GF-D8 (cell line): Measurements from ENCODE around the gene CHD9.
A peak's percentile ranks its signal among the peaks of the same experiment; 100 is the strongest.
"Not testable (repeated sequence)": the region's sequence is repeated elsewhere in the genome, so short reads cannot be mapped to it uniquely, and the experiment has no call there.

Experiments used
- DNase-seq: peaks from one replicate; lab custom pipeline; 2025; lab: John Stamatoyannopoulos, UW

CHD9 gene

DNA sequence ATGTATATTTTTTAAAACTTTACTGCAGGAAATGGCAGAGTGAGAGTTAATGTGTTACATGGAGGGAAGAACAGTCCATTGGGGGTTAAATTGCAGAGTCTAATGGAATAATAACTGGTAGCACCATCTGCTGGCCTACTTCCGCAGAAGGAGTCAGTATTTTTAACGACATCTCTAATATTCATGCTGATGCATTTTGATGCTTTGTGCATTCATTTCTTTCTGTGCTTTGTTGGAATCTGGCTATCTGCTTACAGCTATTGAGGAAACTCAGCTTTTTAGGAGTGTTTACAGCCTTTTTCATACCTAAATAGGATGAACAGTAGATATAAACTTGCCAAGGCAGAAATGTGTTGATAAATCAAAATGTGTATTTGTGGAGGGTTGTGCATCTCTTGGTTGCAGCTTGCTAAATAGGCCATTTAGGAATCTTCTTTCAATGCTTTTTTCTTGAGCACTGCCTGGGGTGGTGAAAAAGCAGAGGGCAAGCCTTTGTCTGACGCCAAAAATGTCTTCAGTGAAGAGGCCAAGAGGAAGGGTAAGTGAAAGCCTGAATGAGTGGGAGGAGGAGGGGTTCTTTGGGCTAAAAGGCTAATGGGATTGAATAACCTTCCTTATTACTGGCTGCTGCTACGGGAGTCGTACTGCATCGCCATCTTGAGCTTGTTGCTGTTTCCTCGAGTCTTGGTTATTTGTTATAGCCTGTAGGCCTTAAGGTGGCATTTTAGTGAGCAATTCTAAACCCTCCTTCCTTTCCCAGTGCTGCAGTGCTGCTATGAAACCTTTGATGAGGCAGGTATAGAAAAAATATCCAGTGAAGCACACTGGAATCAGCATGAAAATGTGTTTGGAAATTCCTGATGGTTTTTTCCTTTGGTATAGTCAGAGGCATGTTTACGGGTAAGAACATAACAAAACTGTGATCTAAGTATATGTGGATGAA, 153.3 kb downstream of the CHD9 start:
- DNase-seq = peak; percentile 90

DNA sequence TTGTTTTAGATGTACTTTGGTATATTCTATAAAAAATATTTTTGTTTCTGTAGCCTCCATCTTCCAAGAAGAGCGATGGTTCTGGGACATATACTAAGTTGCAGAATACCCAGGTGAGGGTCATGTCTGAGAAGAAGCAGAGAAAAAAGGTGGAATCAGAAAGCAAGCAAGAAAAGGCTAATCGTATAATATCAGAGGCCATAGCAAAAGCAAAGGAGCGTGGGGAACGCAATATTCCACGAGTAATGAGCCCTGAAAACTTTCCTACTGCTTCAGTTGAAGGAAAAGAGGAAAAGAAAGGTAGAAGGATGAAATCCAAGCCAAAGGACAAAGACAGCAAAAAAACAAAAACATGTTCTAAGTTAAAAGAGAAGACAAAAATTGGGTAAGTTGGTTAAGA, 154.6 kb downstream of the CHD9 start:
- no peak for DNase-seq

- no peak for DNase-seq
Observed at GRCh38 chr16:53209877-53210276, 155.1 kb downstream of the CHD9 start.

DNA sequence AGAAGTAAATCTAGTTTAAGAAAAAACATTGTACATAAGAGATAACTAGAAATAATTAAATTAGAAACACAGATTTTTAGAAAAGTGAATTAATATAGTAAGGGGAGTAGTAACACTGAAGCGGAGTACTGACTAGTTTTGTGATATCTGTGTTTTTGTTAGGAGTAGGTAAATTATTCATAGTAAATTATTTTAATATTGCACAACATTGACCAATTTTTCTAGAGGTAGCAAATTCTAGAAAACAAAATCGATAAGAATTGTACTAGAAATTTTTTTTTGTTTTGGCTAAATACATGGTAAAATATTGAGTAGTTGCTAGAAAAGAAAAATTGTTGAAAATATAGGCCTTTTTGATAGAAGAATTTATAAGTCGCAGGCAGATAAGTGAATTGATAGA, 156.5 kb downstream of the CHD9 start:
- DNase-seq = no peak

- no peak for DNase-seq
Observed at GRCh38 chr16:53212893-53213223, 158.1 kb downstream of the CHD9 start.

- no peak for DNase-seq
Observed at GRCh38 chr16:53213542-53213941, 158.8 kb downstream of the CHD9 start.

GRCh38 chr16:53216798-53217197, 162.0 kb downstream of the CHD9 start:
- peak; percentile 67 for DNase-seq

DNA sequence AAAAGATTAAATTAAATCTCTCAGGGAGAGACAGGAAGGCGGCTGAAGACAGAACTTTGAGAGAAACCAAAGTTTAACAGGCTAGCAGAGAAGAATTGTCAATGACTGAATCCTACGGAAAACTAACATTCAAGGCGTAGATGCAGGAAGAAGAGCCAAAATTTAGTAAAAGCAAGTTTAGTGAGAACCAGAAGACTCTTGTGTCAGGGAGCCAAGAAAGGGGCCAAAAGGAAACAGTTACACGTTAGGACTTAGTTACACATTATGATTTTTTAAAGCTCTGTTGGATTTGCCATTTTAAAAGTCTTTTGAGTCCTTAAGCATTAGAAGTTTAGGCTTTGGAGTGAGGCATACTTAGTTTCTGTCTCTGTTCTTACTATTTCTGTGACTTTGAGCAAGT, 164.6 kb downstream of the CHD9 start:
- DNase-seq = no peak

DNA sequence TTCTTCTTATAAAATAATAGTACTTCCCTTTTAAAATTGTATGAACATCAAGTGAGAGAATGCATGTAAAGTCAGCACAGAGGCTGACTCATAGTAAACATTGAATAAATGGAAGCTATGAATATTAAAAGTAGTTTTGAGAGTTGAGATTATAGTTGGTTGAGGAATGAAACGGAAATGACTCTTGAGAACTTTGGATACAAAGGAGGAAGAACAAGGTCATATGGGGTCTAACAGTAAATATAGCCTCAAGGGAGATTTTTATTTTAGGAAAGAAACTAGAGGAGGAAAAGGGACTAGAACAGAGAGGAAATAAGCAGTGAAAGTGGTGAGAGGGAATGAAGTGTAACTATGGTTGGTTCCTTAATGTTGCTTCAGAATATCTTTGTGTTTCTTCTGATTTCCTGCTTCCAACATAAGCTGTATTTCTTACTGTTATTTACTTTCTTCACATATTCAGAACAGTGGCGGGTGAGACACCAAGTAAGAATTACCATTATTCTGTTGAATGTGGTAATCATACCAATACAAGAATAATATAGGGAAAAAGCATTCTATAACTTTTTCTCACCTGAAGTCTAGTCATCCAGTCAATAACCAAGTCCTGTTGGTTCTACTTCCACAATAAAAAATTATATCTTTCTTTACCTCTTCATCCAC, 165.1 kb downstream of the CHD9 start:
- no peak for DNase-seq

- DNase-seq = no peak
Observed at GRCh38 chr16:53220585-53220984, 165.8 kb downstream of the CHD9 start.

GRCh38 chr16:53224951-53225533, 170.3 kb downstream of the CHD9 start:
- DNase-seq = peak; percentile 71

DNA sequence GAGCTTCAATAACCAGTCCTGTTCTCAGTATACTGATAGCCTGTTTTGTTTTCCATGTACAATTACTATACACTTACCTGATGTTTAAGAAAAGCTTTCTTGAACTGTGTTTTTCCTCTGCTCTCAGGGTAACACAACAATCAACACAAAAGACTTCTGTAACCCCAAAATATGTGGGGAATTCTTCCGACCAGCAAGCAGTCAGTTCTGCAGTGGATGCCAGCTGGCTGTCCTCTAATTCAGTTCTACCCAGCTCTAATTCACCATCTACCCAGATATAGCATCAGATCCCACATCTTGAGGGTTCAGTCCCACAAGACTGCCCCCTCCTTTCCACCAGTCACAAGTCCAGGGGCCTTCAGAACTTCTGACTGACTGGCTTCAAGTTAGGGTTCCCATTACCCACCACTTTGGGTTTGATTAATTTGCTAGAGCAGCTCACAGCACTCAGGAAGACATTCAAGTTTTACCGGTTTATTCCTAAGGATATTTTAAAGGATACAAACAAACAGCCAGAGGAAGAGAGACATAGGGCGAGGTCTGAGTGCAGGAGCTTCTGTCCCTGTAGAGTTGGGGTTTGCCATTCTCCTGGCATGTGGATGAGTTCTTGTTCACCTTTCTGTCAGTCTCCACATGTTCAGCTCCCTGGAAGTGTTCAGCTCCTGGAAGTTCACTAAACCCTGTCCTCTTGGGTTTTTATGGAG, 178.2 kb downstream of the CHD9 start:
- no peak for DNase-seq

GRCh38 chr16:53234836-53235235, 180.0 kb downstream of the CHD9 start:
- DNase-seq = no peak

- no peak for DNase-seq
Observed at GRCh38 chr16:53235851-53236250, 181.1 kb downstream of the CHD9 start.

- no peak for DNase-seq
Observed at GRCh38 chr16:53249331-53249730, 194.5 kb downstream of the CHD9 start.

DNA sequence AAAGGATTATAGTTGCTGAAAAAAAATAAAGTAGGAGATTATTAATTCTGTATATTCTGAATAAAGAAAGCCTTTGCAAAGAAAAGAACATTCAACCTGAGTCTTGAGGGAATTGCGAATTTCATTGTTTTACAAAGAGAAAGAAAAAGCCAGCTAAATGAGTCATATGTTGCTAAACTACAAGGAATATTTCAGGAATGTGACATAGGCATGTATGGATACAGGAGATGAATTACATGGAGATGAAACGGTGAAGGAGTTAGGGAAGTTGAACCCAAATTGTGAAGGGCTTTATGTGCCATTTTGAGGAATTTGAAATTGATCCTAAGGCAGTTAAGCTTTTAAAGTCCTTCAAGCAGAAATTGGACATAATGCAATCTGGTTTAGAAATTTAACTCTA, 202.2 kb downstream of the CHD9 start:
- no peak for DNase-seq

DNA sequence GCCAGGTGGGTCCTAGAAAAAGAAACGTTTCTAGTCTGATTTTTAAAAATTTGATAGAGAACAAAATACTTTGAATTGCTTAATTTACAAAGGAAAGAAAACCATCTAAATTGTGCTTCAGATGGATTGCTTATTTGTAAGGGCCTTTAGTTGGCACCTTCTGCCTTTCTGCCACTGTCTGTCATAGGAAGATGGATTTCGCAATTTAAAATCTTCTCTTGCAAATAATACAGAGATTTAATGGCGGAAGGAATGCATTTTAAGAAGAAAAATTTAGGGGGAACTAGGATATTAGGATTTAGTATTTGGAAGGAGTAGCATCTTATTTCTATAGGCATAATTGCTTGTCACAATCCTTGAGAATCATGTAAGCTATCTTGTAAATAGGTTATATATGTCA, 204.0 kb downstream of the CHD9 start:
- DNase-seq = no peak

DNA sequence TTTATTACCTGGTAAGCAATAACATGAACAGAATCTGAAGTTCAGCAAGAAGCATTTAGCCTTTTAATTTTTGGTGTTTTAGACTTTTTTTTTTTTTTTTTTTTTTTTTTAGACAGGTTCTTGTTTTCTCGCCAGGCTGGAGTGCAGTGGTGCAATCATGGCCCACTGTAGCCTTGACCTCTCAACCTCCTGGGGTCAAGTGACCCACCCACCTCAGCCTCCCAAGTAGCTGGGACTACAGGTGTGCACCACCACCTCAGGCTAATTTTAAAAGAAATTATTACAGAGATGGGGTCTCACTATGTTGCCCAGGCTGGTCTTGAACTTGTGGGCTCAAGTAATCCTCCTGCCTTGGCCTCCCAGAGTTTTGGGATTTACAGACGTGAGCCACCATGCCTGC, 206.5 kb downstream of the CHD9 start:
- DNase-seq = no peak

DNA sequence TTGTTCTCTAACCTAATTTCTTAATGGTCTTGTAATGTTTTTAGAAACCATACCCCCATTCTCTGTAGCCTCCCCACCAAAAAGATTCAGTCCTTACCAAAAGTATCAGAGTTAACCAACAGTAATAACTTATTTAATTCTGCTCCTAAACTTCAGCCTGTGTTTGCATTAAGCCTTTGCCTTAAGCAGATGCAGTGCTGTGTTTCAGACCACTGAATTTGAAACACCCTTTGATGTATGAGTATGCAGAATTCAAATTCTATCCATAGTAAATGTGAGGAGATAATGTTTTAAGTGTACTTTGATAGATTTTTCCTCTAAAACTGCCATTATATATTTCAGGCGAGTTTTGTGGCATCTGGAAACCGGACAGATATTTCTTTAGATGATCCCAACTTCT, 207.9 kb downstream of the CHD9 start:
- DNase-seq = no peak

- no peak for DNase-seq
Observed at GRCh38 chr16:53266156-53266555, 211.4 kb downstream of the CHD9 start.

DNA sequence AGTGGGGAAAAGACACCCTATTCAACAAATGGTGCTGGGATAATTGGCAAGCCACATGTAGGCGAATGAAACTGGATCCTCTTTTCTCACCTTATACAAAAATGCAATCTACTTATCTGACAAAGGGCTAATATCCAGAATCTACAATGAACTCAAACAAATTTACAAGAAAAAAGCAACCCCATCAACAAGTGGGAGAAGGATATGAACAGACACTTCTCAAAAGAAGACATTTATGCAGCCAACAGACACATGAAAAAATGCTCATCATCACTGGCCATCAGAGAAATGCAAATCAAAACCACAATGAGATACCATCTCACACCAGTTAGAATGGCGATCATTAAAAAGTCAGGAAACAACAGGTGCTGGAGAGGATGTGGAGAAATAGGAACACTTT, 223.7 kb downstream of the CHD9 start:
- DNase-seq = not testable (repeated sequence)

GRCh38 chr16:53281280-53281679, 226.5 kb downstream of the CHD9 start:
- DNase-seq = no peak

- no peak for DNase-seq
Observed at GRCh38 chr16:53281859-53282258, 227.1 kb downstream of the CHD9 start.
